B cell (primary cell): ENCODE measurements around the gene KATNAL1. TPM values are rescaled to one million over a fixed set of nuclear protein-coding genes. Genes with fewer than 3 reads are reported as not detected.

Experiments used
- ATAC-seq: fragments of 200-7000 bp; cut with Tn5 transposase; one replicate; pipeline ENCODE4 v1.10.0; 2021; ENCODE audit warnings: low read depth, mild to moderate bottlenecking, moderate number of reproducible peaks, moderate library complexity
- CTCF ChIA-PET: fragments of 350-600 bp; sonication (Branson Sonifier 250); formaldehyde crosslinking; loops from one replicate; lab custom pipeline; 2021; ENCODE audit warnings: antibody characterized with exemption, inconsistent platforms; lab: Charles Lee
- POLR2A ChIA-PET: fragments of 350-600 bp; sonication (Branson Sonifier 250); formaldehyde crosslinking; loops from one replicate; lab custom pipeline; 2021; ENCODE audit warnings: antibody characterized with exemption; lab: Charles Lee
- DNase-seq: peaks from one replicate; pipeline ENCODE4 v3.0.0; 2013
- H2AFZ ChIP-seq: 2 replicates; pipeline ENCODE4 v1.6.1; 2012; ENCODE audit warnings: mild to moderate bottlenecking, low read depth, low read length; ENCODE audit not compliant: insufficient read depth, poor library complexity, severe bottlenecking
- H3K27ac ChIP-seq, 2 donors: 1 replicate in 1 of 2; 2 replicates in 1 of 2; pipeline ENCODE4 v1.5.1; 2012 to 2013; ENCODE audit warnings: low read length in 2 of 2, mild to moderate bottlenecking in 2 of 2, moderate library complexity in 1 of 2
- H3K27me3 ChIP-seq, 4 experiments: fragments of 200-600 bp in 1 of 4; sonication (generic) in 1 of 4; replicated peaks in 1 of 4; 1 replicate in 2 of 4; 2 replicates in 2 of 4; pipeline versions ENCODE4 v1.6.1 to v1.7.0; 2013 to 2016; ENCODE audit warnings: low read length in 3 of 4, mild to moderate bottlenecking in 2 of 4, mixed read lengths in 1 of 4, moderate library complexity in 1 of 4; ENCODE audit not compliant: insufficient read depth in 4 of 4, control insufficient read depth in 3 of 4; ENCODE audit errors: control extremely low read depth in 1 of 4
- H3K36me3 ChIP-seq, 2 experiments: replicated peaks in 1 of 2; 1 replicate in 1 of 2; 2 replicates in 1 of 2; pipeline versions ENCODE4 v1.6.1 to v1.7.1; 2013; ENCODE audit warnings: low read length in 1 of 2; ENCODE audit not compliant: insufficient read depth in 2 of 2, control insufficient read depth in 1 of 2; ENCODE audit errors: control extremely low read depth in 1 of 2, extremely low read depth in 1 of 2
- H3K4me1 ChIP-seq, 2 donors: fragments of 200-600 bp in 1 of 2; sonication (generic) in 1 of 2; 1 replicate in 1 of 2; 2 replicates in 1 of 2; pipeline versions ENCODE4 v1.5.1 to v1.6.1; 2013 to 2017; ENCODE audit warnings: low read length in 2 of 2; ENCODE audit not compliant: control insufficient read depth in 2 of 2, insufficient read depth in 2 of 2
- H3K4me2 ChIP-seq: replicated peaks from 2 replicates; pipeline ENCODE3; 2012; ENCODE audit warnings: mild to moderate bottlenecking, low read depth, low read length; ENCODE audit not compliant: poor library complexity, severe bottlenecking
- H3K4me3 ChIP-seq, 5 experiments: fragments of 200-600 bp in 1 of 5; sonication (generic) in 1 of 5; 1 replicate in 3 of 5; 2 replicates in 2 of 5; pipeline versions ENCODE4 v1.5.1 to v1.7.0; 2011 to 2016; ENCODE audit warnings: low read length in 4 of 5, mild to moderate bottlenecking in 4 of 5, low read depth in 2 of 5, control low read depth in 1 of 5, moderate library complexity in 1 of 5; ENCODE audit not compliant: insufficient read depth in 1 of 5; ENCODE audit errors: control extremely low read depth in 1 of 5, extremely low read depth in 1 of 5
- H3K79me2 ChIP-seq: fragments of 200-600 bp; sonication (generic); one replicate; pipeline ENCODE4 v1.6.0; 2016; ENCODE audit warnings: low read length; ENCODE audit not compliant: control insufficient read depth, insufficient read depth
- H3K9ac ChIP-seq: fragments of 200-600 bp; sonication (generic); 2 replicates; pipeline ENCODE4 v1.6.1; 2017; ENCODE audit warnings: mild to moderate bottlenecking, low read length, moderate library complexity
- H3K9me3 ChIP-seq, 3 donors: one replicate each; pipeline versions ENCODE4 v1.6.1 to v1.7.1; 2013; ENCODE audit warnings: low read length in 2 of 3; ENCODE audit not compliant: control insufficient read depth in 2 of 3, insufficient read depth in 1 of 3; ENCODE audit errors: control extremely low read depth in 1 of 3
- H4K20me1 ChIP-seq: 2 replicates; pipeline ENCODE4 v1.6.0; 2012; ENCODE audit warnings: mild to moderate bottlenecking, low read length; ENCODE audit not compliant: insufficient read depth, control insufficient read depth, poor library complexity, severe bottlenecking
- H3K27ac Mint-ChIP-seq: one replicate; pipeline ENCODE4 v1.8.0; 2021; ENCODE audit warnings: mixed read lengths
- H3K27me3 Mint-ChIP-seq: one replicate; pipeline ENCODE4 v1.8.0; 2021; ENCODE audit warnings: mixed read lengths
- H3K4me1 Mint-ChIP-seq: one replicate; pipeline ENCODE4 v1.8.0; 2021; ENCODE audit warnings: mixed read lengths
- H3K4me3 Mint-ChIP-seq: one replicate; pipeline ENCODE4 v1.8.0; 2021; ENCODE audit warnings: mixed read lengths
- H3K9me3 Mint-ChIP-seq: one replicate; pipeline ENCODE4 v1.8.0; 2022; ENCODE audit warnings: mixed read lengths; ENCODE audit not compliant: insufficient read depth
- CTCF ChIP-seq: fragments of 200-600 bp; IDR thresholded peaks from one replicate; pipeline ENCODE4 v1.8.0; 2022; ENCODE audit warnings: antibody characterized with exemption, mild to moderate bottlenecking
- EZH2 ChIP-seq: IDR thresholded peaks from 2 replicates; pipeline ENCODE4 v1.6.1; 2012; ENCODE audit warnings: borderline replicate concordance, low read depth, mild to moderate bottlenecking, moderate library complexity, low read length; ENCODE audit not compliant: insufficient read depth, poor library complexity, severe bottlenecking
- WGBS: methylation state at CpG from one replicate; pipeline ENCODE4 v1.1.5; 2013; ENCODE audit warnings: missing lambda C conversion rate; ENCODE audit not compliant: insufficient coverage; 5-methylcytosine and 5-hydroxymethylcytosine counted together
- intact Hi-C: fragments of 100-400 bp; cut with micrococcal nuclease; formaldehyde crosslinking; loops from one replicate; pipeline ENCODE4 v1.10.0; 2022
- polyA plus RNA-seq: library from polyadenylated mRNA; depleted of rRNA; stranded (reverse); fragments of >200 nt; gene quantifications from 2 replicates; pipeline ENCODE4 v1.2.3, GENCODE V29; 2012
- total RNA-seq, 2 donors: library from RNA; stranded (reverse); fragments of 120-200 nt in 1 of 2; gene quantifications; 1 replicate in 1 of 2; 2 replicates in 1 of 2; pipeline versions ENCODE4 v1.2.3 to v1.2.4, GENCODE V29; 2013 to 2022

Gene KATNAL1
- total and polyA plus RNA-seq, 2 donors (not counting 1 experiment from before 2014, with no cell fraction given): 2.7 to 21.9 TPM

GRCh38 chr13:30306762-30307193 is 573 bp downstream of the KATNAL1 start:
- Mint-ChIP-seq H3K27ac (peak overlapping the region; percentile 86), H3K4me1 (peaks cover 55% of the 10 kb centered on the region), H3K4me3 (peak overlapping the region; percentile 85), H3K9me3 (no peaks in the 10 kb centered on the region), H3K27me3 (no peaks in the 10 kb centered on the region)
- no peaks in the 10 kb centered on the region for H3K36me3 ChIP-seq
- peaks cover 32% of the 10 kb centered on the region for H3K79me2 ChIP-seq
- ATAC-seq (peak; percentile 89), DNase-seq (peak; percentile 96)
- intact Hi-C loops: loop anchor here (1.0 to 5.0 kb wide), 9 partner anchors 48 to 854 kb away; partner anchors contain the start of genes HMGB1, HSPH1, UBE2L5 and USPL1
- no peaks in the 10 kb centered on the region for H3K27me3 ChIP-seq
- peak overlapping the region; percentile 99 for H2AFZ ChIP-seq
- POLR2A ChIA-PET: interaction anchor here (0.6 to 1.9 kb wide), 7 partner anchors 48 to 311 kb away, joined by 3 to 7 read pairs (median 3); partner anchors contain the start of gene USPL1
- TF ChIP-seq CTCF (no peak), EZH2 (no peak)
- H3K4me3 ChIP-seq: peak overlapping the region; percentile 70 to 97 (median 83)
- H3K27ac ChIP-seq: peak overlapping the region; percentile 71 to 87
- H3K4me2 ChIP-seq: peak overlapping the region; percentile 92
- no peaks in the 10 kb centered on the region for H3K9me3 ChIP-seq
- H3K4me1 ChIP-seq: peaks cover 28 to 45% of the 10 kb centered on the region in 2 donors
- CTCF ChIA-PET: interaction anchor here (1.0 to 1.8 kb wide), 9 partner anchors 9 to 192 kb away, joined by 3 to 9 read pairs (median 5); no protein-coding TSS in a partner anchor
- H4K20me1 ChIP-seq: no peaks in the 10 kb centered on the region
- peak overlapping the region; percentile 97 for H3K9ac ChIP-seq
- under 1% methylated on average over 37 of the region's 37 CpGs for WGBS

- WGBS: no CpG with 5 or more reads among the region's 1 CpG
- ChIA-PET POLR2A (interaction anchor here (1.0 kb wide), 1 partner anchor 66 kb away, joined by 3 read pairs; no protein-coding TSS in a partner anchor), CTCF (no interaction called here)
- ATAC-seq (no peak), DNase-seq (no peak)
- H3K9me3 Mint-ChIP-seq: no peaks in the 10 kb centered on the region
- no peaks in the 10 kb centered on the region for H3K27me3 Mint-ChIP-seq
- Histone ChIP-seq H3K4me3 (no peak overlapping the region), H3K4me1 (peaks cover 28 to 42% of the 10 kb centered on the region in 2 donors), H4K20me1 (no peaks in the 10 kb centered on the region), H3K79me2 (peaks cover 44% of the 10 kb centered on the region), H3K4me2 (no peak overlapping the region), H3K27ac (no peak overlapping the region), H3K9ac (no peak overlapping the region), H2AFZ (no peak overlapping the region), H3K36me3 (no peaks in the 10 kb centered on the region), H3K27me3 (no peaks in the 10 kb centered on the region), H3K9me3 (peaks cover 0 to 4% (median 0%) of the 10 kb centered on the region in 3 donors)
- peak overlapping the region; percentile 13 for H3K4me3 Mint-ChIP-seq
- intact Hi-C loops: loop anchor here (5.0 kb wide), 2 partner anchors 137 to 173 kb away; no protein-coding TSS in a partner anchor
- peak overlapping the region; percentile 21 for H3K27ac Mint-ChIP-seq
- TF ChIP-seq CTCF (no peak), EZH2 (no peak)
- peaks cover 56% of the 10 kb centered on the region for H3K4me1 Mint-ChIP-seq
Measured at GRCh38 chr13:30305456-30305970, 1.8 kb downstream of the KATNAL1 start.
